Measurements from ENCODE around the gene C2orf68. TPM values are rescaled to one million over a fixed set of nuclear protein-coding genes. Genes with fewer than 3 reads are reported as not detected.

Gene C2orf68
- total and polyA plus RNA-seq, 2 donors (not counting 1 experiment from before 2014, with no cell fraction given): 30.5 to 82.4 TPM

GRCh38 chr2:85591563-85591962 is 20.3 kb downstream of the C2orf68 start:
- Histone ChIP-seq H3K9me3 (ENCODE audit: control extremely low read depth in 1 of 3, control insufficient read depth in 2 of 3, insufficient read depth in 1 of 3, low read length in 2 of 3) (no peaks in the 10 kb centered on the region), H2AFZ (ENCODE audit: insufficient read depth, low read depth, low read length, poor library complexity, severe bottlenecking) (no peak overlapping the region), H3K4me2 (replicated peaks; ENCODE audit: low read depth, low read length, poor library complexity, severe bottlenecking) (no peak overlapping the region), H4K20me1 (ENCODE audit: control insufficient read depth, insufficient read depth, low read length, poor library complexity, severe bottlenecking) (peaks cover 4% of the 10 kb centered on the region), H3K27ac (ENCODE audit: low read length in 2 of 2) (no peak overlapping the region), H3K9ac (ENCODE audit: low read length) (no peak overlapping the region), H3K27me3 (replicated peaks in 1 of 4; ENCODE audit: control extremely low read depth in 1 of 4, control insufficient read depth in 3 of 4, insufficient read depth in 4 of 4, low read length in 3 of 4) (no peaks in the 10 kb centered on the region), H3K4me3 (ENCODE audit: control extremely low read depth in 1 of 5, extremely low read depth in 1 of 5, insufficient read depth in 1 of 5, low read depth in 2 of 5, low read length in 4 of 5) (no peak overlapping the region), H3K36me3 (replicated peaks in 1 of 2; ENCODE audit: control extremely low read depth in 1 of 2, control insufficient read depth in 1 of 2, extremely low read depth in 1 of 2, insufficient read depth in 2 of 2, low read length in 1 of 2) (peaks cover 0 to 2% of the 10 kb centered on the region in 2 experiments), H3K79me2 (ENCODE audit: control insufficient read depth, insufficient read depth, low read length) (peaks cover 35% of the 10 kb centered on the region), H3K4me1 (ENCODE audit: control insufficient read depth in 2 of 2, insufficient read depth in 2 of 2, low read length in 2 of 2) (peaks cover 21 to 29% of the 10 kb centered on the region in 2 donors)
- ATAC-seq (ENCODE audit: low read depth): no peak
- intact Hi-C loops (cut with micrococcal nuclease): no loop called here
- no peaks in the 10 kb centered on the region for H3K9me3 Mint-ChIP-seq (ENCODE audit: insufficient read depth)
- H3K27me3 Mint-ChIP-seq: no peaks in the 10 kb centered on the region
- ChIA-PET POLR2A (no interaction called here), CTCF (interaction anchor here (1.0 to 1.8 kb wide), 3 partner anchors 8 to 37 kb away, joined by 3 to 6 read pairs (median 4); partner anchors contain the start of gene TMEM150A)
- peaks cover 39% of the 10 kb centered on the region for H3K4me1 Mint-ChIP-seq
- H3K4me3 Mint-ChIP-seq: peak overlapping the region; percentile 12
- 95% methylated on average over 12 of the region's 12 CpGs for WGBS (ENCODE audit: insufficient coverage)
- DNase-seq: no peak
- H3K27ac Mint-ChIP-seq: no peak overlapping the region
- TF ChIP-seq EZH2 (IDR thresholded peaks at IDR 0.05; ENCODE audit: borderline replicate concordance, insufficient read depth, low read depth, low read length, poor library complexity, severe bottlenecking): no peak
- TF ChIP-seq CTCF (IDR thresholded peaks at IDR 0.05): no peak

- Histone ChIP-seq H3K36me3 (replicated peaks in 1 of 2; ENCODE audit: control extremely low read depth in 1 of 2, control insufficient read depth in 1 of 2, extremely low read depth in 1 of 2, insufficient read depth in 2 of 2, low read length in 1 of 2) (no peaks in the 10 kb centered on the region), H3K9me3 (ENCODE audit: control extremely low read depth in 1 of 3, control insufficient read depth in 2 of 3, insufficient read depth in 1 of 3, low read length in 2 of 3) (no peaks in the 10 kb centered on the region), H2AFZ (ENCODE audit: insufficient read depth, low read depth, low read length, poor library complexity, severe bottlenecking) (no peak overlapping the region), H3K4me1 (ENCODE audit: control insufficient read depth in 2 of 2, insufficient read depth in 2 of 2, low read length in 2 of 2) (peaks cover 15 to 24% of the 10 kb centered on the region in 2 donors), H3K27me3 (replicated peaks in 1 of 4; ENCODE audit: control extremely low read depth in 1 of 4, control insufficient read depth in 3 of 4, insufficient read depth in 4 of 4, low read length in 3 of 4) (no peaks in the 10 kb centered on the region), H3K4me2 (replicated peaks; ENCODE audit: low read depth, low read length, poor library complexity, severe bottlenecking) (no peak overlapping the region), H3K9ac (ENCODE audit: low read length) (no peak overlapping the region), H4K20me1 (ENCODE audit: control insufficient read depth, insufficient read depth, low read length, poor library complexity, severe bottlenecking) (no peaks in the 10 kb centered on the region), H3K79me2 (ENCODE audit: control insufficient read depth, insufficient read depth, low read length) (peaks cover 30% of the 10 kb centered on the region), H3K27ac (ENCODE audit: low read length in 2 of 2) (no peak overlapping the region), H3K4me3 (ENCODE audit: control extremely low read depth in 1 of 5, extremely low read depth in 1 of 5, insufficient read depth in 1 of 5, low read depth in 2 of 5, low read length in 4 of 5) (no peak overlapping the region)
- intact Hi-C loops (cut with micrococcal nuclease): no loop called here
- Mint-ChIP-seq H3K9me3 (ENCODE audit: insufficient read depth) (no peaks in the 10 kb centered on the region), H3K4me1 (peaks cover 38% of the 10 kb centered on the region), H3K27me3 (no peaks in the 10 kb centered on the region), H3K4me3 (no peak overlapping the region), H3K27ac (no peak overlapping the region)
- DNase-seq (no peak), ATAC-seq (ENCODE audit: low read depth) (no peak)
- WGBS (ENCODE audit: insufficient coverage): 86% methylated on average over 2 of the region's 2 CpGs
- POLR2A ChIA-PET: interaction anchor here (1.1 kb wide), 1 partner anchor 13 kb away, joined by 3 read pairs; no protein-coding TSS in a partner anchor
- TF ChIP-seq CTCF (IDR thresholded peaks at IDR 0.05) (no peak), EZH2 (IDR thresholded peaks at IDR 0.05; ENCODE audit: borderline replicate concordance, insufficient read depth, low read depth, low read length, poor library complexity, severe bottlenecking) (no peak)
- CTCF ChIA-PET: interaction anchor here (1.0 to 1.8 kb wide), 3 partner anchors 9 to 36 kb away, joined by 3 to 6 read pairs (median 4); partner anchors contain the start of gene TMEM150A
These were observed 20.9 kb downstream of the C2orf68 start for GRCh38 chr2:85590950-85591349.

Measured in B cell (primary cell).